ENCODE data around the gene DNAJC6. TPM values are rescaled to one million over a fixed set of nuclear protein-coding genes. Genes with fewer than 3 reads are reported as not detected.

DNAJC6 gene
- polyA plus RNA-seq, 1 of the 3 experiments (the other 2 are of a cell fraction): 1.9 TPM

GRCh38 chr1:65277605-65278347, 31.6 kb upstream of the DNAJC6 start:
- Histone ChIP-seq H2AFZ (ENCODE audit: low read depth) (no peak overlapping the region), H3K9me3 (no peaks in the 10 kb centered on the region), H3F3A (replicated peaks; ENCODE audit: insufficient read depth) (no peaks in the 10 kb centered on the region), H3K9ac (no peak overlapping the region), H3K27me3 (ENCODE audit: insufficient read depth) (no peaks in the 10 kb centered on the region), H3K4me1 (ENCODE audit: control insufficient read depth in 1 of 2, insufficient read depth in 2 of 2, low read depth in 1 of 2, low read length in 1 of 2) (peaks cover 0 to 29% of the 10 kb centered on the region in 2 experiments; a peak in 2 of 4 replicates), H3K9me2 (no peaks in the 10 kb centered on the region), H3K36me3 (replicated peaks in 1 of 2; ENCODE audit: control insufficient read depth in 1 of 2, insufficient read depth in 2 of 2, low read length in 1 of 2) (no peaks in the 10 kb centered on the region), H3K79me2 (ENCODE audit: insufficient read depth) (no peaks in the 10 kb centered on the region), H3K4me2 (no peak overlapping the region), H4K20me1 (ENCODE audit: insufficient read depth) (no peaks in the 10 kb centered on the region), H3K27ac (ENCODE audit: low read depth in 2 of 2, low read length in 1 of 2) (peak overlapping the region in 1 of 2 experiments; percentile 64; a peak in 2 of 4 replicates), H3K4me3 (ENCODE audit: low read depth in 2 of 2, low read length in 1 of 2) (no peak overlapping the region)
- TF ChIP-seq REST (IDR thresholded peaks at IDR 0.05; ENCODE audit: low read depth, low read length): no peak
- no peak for TF ChIP-seq FOXM1 (IDR thresholded peaks at IDR 0.05; ENCODE audit: low read depth)
- no peak for TF ChIP-seq CHD2 (IDR thresholded peaks at IDR 0.05; ENCODE audit: low read length, partially characterized antibody)
- TF ChIP-seq NRF1 (IDR thresholded peaks at IDR 0.05; ENCODE audit: low read depth, low read length): no peak
- no peak for TF ChIP-seq SMC3 (IDR thresholded peaks at IDR 0.05; ENCODE audit: low read depth, low read length)
- TF ChIP-seq RFX5 (IDR thresholded peaks at IDR 0.05; ENCODE audit: low read length): no peak
- no peak for TF ChIP-seq USF2 (IDR thresholded peaks at IDR 0.05; ENCODE audit: borderline replicate concordance, low read depth, low read length)
- no peak for TF ChIP-seq FOXJ3 (CRISPR knock-in tag; IDR thresholded peaks at IDR 0.05)
- no peak for TF ChIP-seq RXRA (IDR thresholded peaks at IDR 0.05; ENCODE audit: borderline replicate concordance, low read depth)
- no peak for TF ChIP-seq NFIC (IDR thresholded peaks at IDR 0.05; ENCODE audit: borderline replicate concordance)
- TF ChIP-seq IRF3 (IDR thresholded peaks at IDR 0.05; ENCODE audit: low read depth, low read length): no peak
- TF ChIP-seq JUND (IDR thresholded peaks at IDR 0.05): no peak
- TF ChIP-seq POLR2AphosphoS5 (IDR thresholded peaks at IDR 0.05; ENCODE audit: low read depth, low read length): no peak
- no peak for TF ChIP-seq SIN3A (IDR thresholded peaks at IDR 0.05; ENCODE audit: borderline replicate concordance, low read depth, low read length)
- POLR2A ChIA-PET: interaction anchor here (1.7 to 2.4 kb wide), 3 partner anchors 11 to 32 kb away, joined by 5 to 9 read pairs (median 6); partner anchors contain the start of gene DNAJC6
- no peak for DNase-seq
- CTCF ChIA-PET: interaction anchor here (1.0 to 3.3 kb wide), 6 partner anchors 11 to 410 kb away, joined by 3 to 24 read pairs (median 4); partner anchors contain the start of gene DNAJC6
- WGBS (ENCODE audit: low lambda C conversion rate): 65% methylated on average over 10 of the region's 10 CpGs
